Transverse colon (tissue), 4 donors: Measurements from ENCODE around the gene TXNL1.

ENCODE experiments used
- CTCF ChIP-seq, 5 experiments: fragments of 200-600 bp in 3 of 5; fragments of 450-650 bp in 2 of 5; sonication (generic) in 3 of 5; IDR thresholded peaks; 1 replicate in 2 of 5; 2 replicates in 3 of 5; pipeline ENCODE4 v1.5.1; 2016 to 2017; ENCODE audit warnings: antibody characterized with exemption in 5 of 5, inconsistent platforms in 3 of 5, mild to moderate bottlenecking in 2 of 5, moderate library complexity in 1 of 5
- POLR2A ChIP-seq: fragments of 450-650 bp; IDR thresholded peaks from one replicate; pipeline ENCODE4 v1.6.1; 2016; ENCODE audit warnings: antibody characterized with exemption, mild to moderate bottlenecking, moderate library complexity
- POLR2AphosphoS5 ChIP-seq, 3 donors: sonication (generic); formaldehyde crosslinking; IDR thresholded peaks; one replicate each; pipeline ENCODE4 v1.6.1; 2016; ENCODE audit warnings: antibody characterized with exemption in 3 of 3

- no peak for TF ChIP-seq POLR2A
- no peak for TF ChIP-seq CTCF (IDR thresholded peaks at IDR 0.05)
- no peak for TF ChIP-seq POLR2AphosphoS5 (IDR thresholded peaks at IDR 0.05)
Observed at GRCh38 chr18:56639104-56639381, 651 bp upstream of the TXNL1 start.
